Measurements from ENCODE around the gene MAP3K7. TPM values are rescaled to one million over a fixed set of nuclear protein-coding genes. Genes with fewer than 3 reads are reported as not detected.

The MAP3K7 gene
- total RNA-seq, 4 donors from 2014 or later, result 18.4 to 44.9 (median 26.3) TPM

- TF ChIP-seq CTCF (IDR thresholded peaks at IDR 0.05) (no peak), EP300 (IDR thresholded peaks at IDR 0.05) (no peak), POLR2AphosphoS5 (IDR thresholded peaks at IDR 0.05) (no peak), POLR2A (IDR thresholded peaks at IDR 0.05) (no peak)
- DNase-seq (ENCODE audit: low spot score in 2 of 2), result no peak
- no peaks in the 10 kb centered on the region for H3K9me3 ChIP-seq
- H3K27ac ChIP-seq, result no peak overlapping the region
- WGBS, result 84% methylated on average over 4 of the region's 4 CpGs
- H3K36me3 ChIP-seq, result peaks cover 37% of the 10 kb centered on the region
- H3K4me3 ChIP-seq, result no peak overlapping the region
- H3K4me1 ChIP-seq, result no peaks in the 10 kb centered on the region
- no peaks in the 10 kb centered on the region for H3K27me3 ChIP-seq
These were observed 49.8 kb downstream of the MAP3K7 start for GRCh38 chr6:90537027-90537426.

- TF ChIP-seq POLR2AphosphoS5 (IDR thresholded peaks at IDR 0.05), result no peak
- TF ChIP-seq POLR2A (IDR thresholded peaks at IDR 0.05), result no peak
- no peak for TF ChIP-seq EP300 (IDR thresholded peaks at IDR 0.05)
- no peak for TF ChIP-seq CTCF (IDR thresholded peaks at IDR 0.05)
- Histone ChIP-seq H3K4me3 (no peak overlapping the region), H3K27me3 (no peaks in the 10 kb centered on the region), H3K36me3 (peaks cover 34% of the 10 kb centered on the region), H3K9me3 (no peaks in the 10 kb centered on the region), H3K27ac (no peak overlapping the region), H3K4me1 (no peaks in the 10 kb centered on the region)
- DNase-seq (ENCODE audit: low spot score in 2 of 2), result no peak
- WGBS, result 96% methylated on average over 4 of the region's 4 CpGs
These were observed 50.4 kb downstream of the MAP3K7 start for GRCh38 chr6:90536520-90536919.

- Histone ChIP-seq H3K27me3 (no peaks in the 10 kb centered on the region), H3K4me3 (no peak overlapping the region), H3K4me1 (no peaks in the 10 kb centered on the region), H3K27ac (no peak overlapping the region), H3K9me3 (no peaks in the 10 kb centered on the region), H3K36me3 (peaks cover 29% of the 10 kb centered on the region)
- TF ChIP-seq EP300 (IDR thresholded peaks at IDR 0.05), result no peak
- TF ChIP-seq POLR2AphosphoS5 (IDR thresholded peaks at IDR 0.05), result no peak
- no peak for TF ChIP-seq CTCF (IDR thresholded peaks at IDR 0.05)
- TF ChIP-seq POLR2A (IDR thresholded peaks at IDR 0.05), result no peak
- DNase-seq (ENCODE audit: low spot score in 2 of 2), result no peak
- 91% methylated on average over 3 of the region's 3 CpGs for WGBS
These were observed 52.4 kb downstream of the MAP3K7 start for GRCh38 chr6:90534337-90535025.

- no peaks in the 10 kb centered on the region for H3K9me3 ChIP-seq
- TF ChIP-seq POLR2AphosphoS5 (IDR thresholded peaks at IDR 0.05) (no peak), POLR2A (IDR thresholded peaks at IDR 0.05) (no peak), EP300 (IDR thresholded peaks at IDR 0.05) (no peak), CTCF (IDR thresholded peaks at IDR 0.05) (no peak)
- no peaks in the 10 kb centered on the region for H3K4me1 ChIP-seq
- no peak overlapping the region for H3K4me3 ChIP-seq
- peaks cover 36% of the 10 kb centered on the region for H3K36me3 ChIP-seq
- WGBS, result 91% methylated on average over 4 of the region's 4 CpGs
- H3K27me3 ChIP-seq, result no peaks in the 10 kb centered on the region
- H3K27ac ChIP-seq, result no peak overlapping the region
- no peak for DNase-seq (ENCODE audit: low spot score in 2 of 2)
These were observed 53.1 kb downstream of the MAP3K7 start for GRCh38 chr6:90533615-90534336.

GRCh38 chr6:90530882-90531281, 56.0 kb downstream of the MAP3K7 start:
- Histone ChIP-seq H3K27ac (no peak overlapping the region), H3K4me1 (no peaks in the 10 kb centered on the region), H3K36me3 (peaks cover 43% of the 10 kb centered on the region), H3K4me3 (no peak overlapping the region), H3K27me3 (no peaks in the 10 kb centered on the region), H3K9me3 (no peaks in the 10 kb centered on the region)
- DNase-seq (ENCODE audit: low spot score in 2 of 2), result no peak
- WGBS, result 54% methylated on average over 1 of the region's 1 CpG
- TF ChIP-seq EP300 (IDR thresholded peaks at IDR 0.05), result no peak
- no peak for TF ChIP-seq CTCF (IDR thresholded peaks at IDR 0.05)
- no peak for TF ChIP-seq POLR2A (IDR thresholded peaks at IDR 0.05)
- TF ChIP-seq POLR2AphosphoS5 (IDR thresholded peaks at IDR 0.05), result no peak

Data from suprapubic skin (tissue), 4 donors.